ENCODE results near the gene ZNF267.

GRCh38 chr16:31873556-31874365 is at the start of gene ZNF267:
- no peak for TF ChIP-seq EZH2phosphoT487 (conservative IDR thresholded peaks at IDR 0.05; ENCODE audit: low read length)
- no peak for TF ChIP-seq CTCF (IDR thresholded peaks at IDR 0.05; ENCODE audit: insufficient read depth, low read length, poor library complexity, severe bottlenecking)
